IPS-18a (cell line): ENCODE data around the gene EFR3B.

Source experiments
- H3K27ac ChIP-seq: one replicate; pipeline ENCODE4 v1.5.1; 2013; ENCODE audit warnings: low read length
- H3K27me3 ChIP-seq: one replicate; pipeline ENCODE4 v1.6.1; 2013; ENCODE audit warnings: mild to moderate bottlenecking, low read length; ENCODE audit not compliant: control insufficient read depth, insufficient read depth
- H3K36me3 ChIP-seq: one replicate; pipeline ENCODE4 v1.6.1; 2013; ENCODE audit warnings: low read depth, low read length; ENCODE audit not compliant: control insufficient read depth
- H3K4me1 ChIP-seq: one replicate; pipeline ENCODE4 v1.6.1; 2013; ENCODE audit warnings: low read depth, low read length; ENCODE audit not compliant: control insufficient read depth
- H3K4me3 ChIP-seq: one replicate; pipeline ENCODE4 v1.5.1; 2013; ENCODE audit warnings: low read length
- H3K9ac ChIP-seq: one replicate; pipeline ENCODE4 v1.6.1; 2013; ENCODE audit warnings: mild to moderate bottlenecking, low read length, moderate library complexity
- H3K9me3 ChIP-seq: one replicate; pipeline ENCODE4 v1.6.1; 2013; ENCODE audit warnings: low read depth, low read length; ENCODE audit not compliant: control insufficient read depth

Gene EFR3B

DNA sequence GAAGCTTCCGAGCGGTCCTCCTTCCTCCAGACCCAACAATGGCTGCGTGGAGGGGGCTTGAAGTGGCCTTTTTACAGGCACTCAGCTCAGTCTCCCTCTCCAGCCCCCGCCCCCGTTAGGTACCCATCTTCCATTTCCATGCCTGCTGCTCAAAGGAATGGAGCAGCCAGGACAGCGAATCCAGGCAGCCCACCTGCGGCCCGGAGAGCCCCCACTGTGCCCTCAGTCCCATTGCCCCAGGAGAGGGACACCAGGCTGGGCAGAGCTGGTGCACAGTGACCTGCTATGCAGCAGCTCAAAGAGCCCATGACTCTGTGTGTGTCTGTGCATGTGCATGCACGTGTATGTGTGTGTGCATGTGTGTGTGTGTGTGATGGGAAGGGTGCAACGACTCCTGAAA, 137.1 kb downstream of the EFR3B start:
- H3K36me3 ChIP-seq, result no peaks in the 10 kb centered on the region
- no peak overlapping the region for H3K9ac ChIP-seq
- H3K27me3 ChIP-seq, result no peaks in the 10 kb centered on the region
- no peaks in the 10 kb centered on the region for H3K9me3 ChIP-seq
- H3K4me3 ChIP-seq, result no peak overlapping the region
- peaks cover 3% of the 10 kb centered on the region for H3K4me1 ChIP-seq
- H3K27ac ChIP-seq, result no peak overlapping the region

DNA sequence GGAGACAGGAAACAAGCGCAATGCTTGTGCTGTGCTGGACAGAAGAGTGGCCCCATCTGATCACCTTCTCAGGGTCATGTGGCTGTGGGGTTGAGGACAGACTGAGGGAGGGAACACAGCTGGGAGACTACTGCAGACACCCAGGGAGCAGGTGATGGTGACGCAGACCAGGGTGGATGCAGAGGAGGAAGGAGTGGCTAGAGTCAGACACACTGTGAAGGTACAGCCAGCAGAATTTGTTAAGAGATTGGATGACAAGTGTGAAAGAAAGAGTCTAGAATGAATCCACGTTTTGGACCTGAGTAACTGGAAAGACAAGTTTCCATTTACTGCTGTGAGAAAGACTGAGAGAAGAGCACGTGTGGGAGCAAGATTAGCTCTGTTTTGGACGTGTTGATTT, 142.4 kb downstream of the EFR3B start:
- Histone ChIP-seq H3K27ac (no peak overlapping the region), H3K9me3 (no peaks in the 10 kb centered on the region), H3K9ac (no peak overlapping the region), H3K27me3 (no peaks in the 10 kb centered on the region), H3K4me3 (no peak overlapping the region), H3K36me3 (no peaks in the 10 kb centered on the region), H3K4me1 (no peaks in the 10 kb centered on the region)

DNA sequence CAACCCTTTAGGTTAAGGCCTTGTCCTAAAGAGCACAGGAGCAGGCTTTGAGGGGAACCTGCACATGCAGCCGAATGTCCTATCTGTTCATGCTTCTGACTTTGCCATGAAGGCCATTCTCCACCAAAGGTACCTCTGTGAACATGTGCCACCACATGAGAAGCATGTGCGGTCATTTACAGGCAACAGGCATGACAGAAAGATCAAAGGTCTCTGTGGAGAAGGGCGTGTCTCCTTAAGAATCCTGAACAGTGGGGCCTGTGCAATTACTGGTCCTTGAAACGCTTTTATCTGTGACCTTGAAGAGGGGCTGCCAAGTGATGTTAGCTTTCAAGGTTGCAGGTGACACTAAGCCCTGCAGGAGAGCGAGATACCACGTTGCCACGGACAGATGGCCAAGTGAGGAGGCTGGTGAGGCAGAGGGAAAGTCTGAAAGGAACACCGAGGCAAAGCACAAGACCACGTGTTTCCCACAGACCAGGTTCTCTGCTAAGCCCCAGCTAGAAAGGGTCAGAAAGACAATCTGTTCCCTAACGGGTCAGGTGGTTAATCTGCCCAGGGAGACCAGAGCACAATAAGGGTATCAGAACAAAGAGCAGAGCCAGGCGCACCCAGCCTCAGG, 146.0 kb downstream of the EFR3B start:
- Histone ChIP-seq H3K4me3 (no peak overlapping the region), H3K9me3 (no peaks in the 10 kb centered on the region), H3K9ac (no peak overlapping the region), H3K27me3 (no peaks in the 10 kb centered on the region), H3K4me1 (no peaks in the 10 kb centered on the region), H3K27ac (no peak overlapping the region), H3K36me3 (no peaks in the 10 kb centered on the region)

DNA sequence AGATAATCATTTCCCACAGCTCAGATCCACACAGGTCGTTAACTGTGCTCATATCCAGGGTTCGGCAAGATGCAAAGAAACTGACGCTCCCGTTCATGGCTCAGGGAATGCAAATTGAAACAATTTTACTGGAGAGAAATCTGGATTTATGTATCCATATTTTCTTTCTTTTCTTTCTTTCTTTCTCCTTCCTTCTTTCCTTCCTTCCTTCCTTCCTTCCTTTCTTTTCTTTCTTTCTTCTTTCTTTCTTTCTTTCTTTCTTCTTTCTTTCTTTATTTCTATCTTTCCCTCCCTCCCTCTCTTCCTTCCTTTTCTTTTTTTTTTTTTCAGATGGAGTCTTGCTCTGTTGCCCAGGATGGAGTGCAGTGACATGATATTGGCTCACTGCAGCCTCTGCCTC, 146.5 kb downstream of the EFR3B start:
- H3K27me3 ChIP-seq, result no peaks in the 10 kb centered on the region
- no peaks in the 10 kb centered on the region for H3K9me3 ChIP-seq
- no peak overlapping the region for H3K4me3 ChIP-seq
- no peak overlapping the region for H3K27ac ChIP-seq
- no peaks in the 10 kb centered on the region for H3K4me1 ChIP-seq
- H3K36me3 ChIP-seq, result no peaks in the 10 kb centered on the region
- no peak overlapping the region for H3K9ac ChIP-seq

DNA sequence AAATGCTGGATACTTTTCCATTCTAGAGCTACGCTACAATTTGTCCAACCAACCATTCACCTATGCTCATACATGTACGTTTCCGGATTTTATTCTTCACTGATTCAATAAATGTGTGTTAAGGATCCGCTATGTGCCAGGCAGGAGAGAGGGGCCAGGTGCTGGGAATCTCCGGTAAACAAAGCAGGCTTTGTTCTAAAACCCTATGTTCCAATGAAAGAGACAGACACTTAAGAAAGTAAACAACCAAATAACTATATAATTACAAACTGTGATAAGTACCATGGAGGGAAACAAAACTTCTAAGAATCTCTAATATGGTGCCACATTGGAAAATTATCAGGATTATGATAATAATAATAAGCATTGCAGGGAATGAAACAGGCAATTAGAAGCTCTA, 148.7 kb downstream of the EFR3B start:
- no peaks in the 10 kb centered on the region for H3K9me3 ChIP-seq
- peaks cover 4% of the 10 kb centered on the region for H3K4me1 ChIP-seq
- H3K27me3 ChIP-seq, result no peaks in the 10 kb centered on the region
- no peak overlapping the region for H3K27ac ChIP-seq
- no peaks in the 10 kb centered on the region for H3K36me3 ChIP-seq
- H3K9ac ChIP-seq, result no peak overlapping the region
- H3K4me3 ChIP-seq, result no peak overlapping the region

DNA sequence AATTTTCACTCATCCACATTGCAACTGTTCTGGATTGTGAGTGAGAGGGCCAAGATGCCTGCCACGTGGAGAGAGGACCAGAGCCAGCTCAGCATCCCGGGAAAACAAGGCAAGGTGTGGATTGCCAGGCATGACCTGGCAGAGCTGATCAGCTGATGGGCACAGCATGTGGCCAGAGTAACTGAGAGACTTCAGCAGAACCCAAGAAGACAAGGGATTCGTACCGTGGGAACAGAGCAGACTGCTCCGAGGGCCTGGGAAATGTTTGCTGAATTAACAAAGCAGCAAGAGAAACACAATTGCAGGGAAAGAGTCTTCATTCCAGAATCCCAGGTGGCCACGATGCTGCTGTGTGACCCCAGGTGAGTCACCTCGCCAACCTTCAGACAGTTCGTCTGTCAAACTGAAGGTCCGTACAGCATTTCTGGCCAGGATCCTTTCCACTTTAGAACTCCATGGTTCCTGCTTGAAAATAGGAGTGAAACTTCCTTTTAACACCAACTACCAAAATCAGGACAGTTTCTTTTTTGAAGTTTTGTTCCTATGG, 152.8 kb downstream of the EFR3B start:
- Histone ChIP-seq H3K4me3 (no peak overlapping the region), H3K27me3 (no peaks in the 10 kb centered on the region), H3K36me3 (no peaks in the 10 kb centered on the region), H3K9ac (no peak overlapping the region), H3K9me3 (no peaks in the 10 kb centered on the region), H3K4me1 (peaks cover 4% of the 10 kb centered on the region), H3K27ac (no peak overlapping the region)

DNA sequence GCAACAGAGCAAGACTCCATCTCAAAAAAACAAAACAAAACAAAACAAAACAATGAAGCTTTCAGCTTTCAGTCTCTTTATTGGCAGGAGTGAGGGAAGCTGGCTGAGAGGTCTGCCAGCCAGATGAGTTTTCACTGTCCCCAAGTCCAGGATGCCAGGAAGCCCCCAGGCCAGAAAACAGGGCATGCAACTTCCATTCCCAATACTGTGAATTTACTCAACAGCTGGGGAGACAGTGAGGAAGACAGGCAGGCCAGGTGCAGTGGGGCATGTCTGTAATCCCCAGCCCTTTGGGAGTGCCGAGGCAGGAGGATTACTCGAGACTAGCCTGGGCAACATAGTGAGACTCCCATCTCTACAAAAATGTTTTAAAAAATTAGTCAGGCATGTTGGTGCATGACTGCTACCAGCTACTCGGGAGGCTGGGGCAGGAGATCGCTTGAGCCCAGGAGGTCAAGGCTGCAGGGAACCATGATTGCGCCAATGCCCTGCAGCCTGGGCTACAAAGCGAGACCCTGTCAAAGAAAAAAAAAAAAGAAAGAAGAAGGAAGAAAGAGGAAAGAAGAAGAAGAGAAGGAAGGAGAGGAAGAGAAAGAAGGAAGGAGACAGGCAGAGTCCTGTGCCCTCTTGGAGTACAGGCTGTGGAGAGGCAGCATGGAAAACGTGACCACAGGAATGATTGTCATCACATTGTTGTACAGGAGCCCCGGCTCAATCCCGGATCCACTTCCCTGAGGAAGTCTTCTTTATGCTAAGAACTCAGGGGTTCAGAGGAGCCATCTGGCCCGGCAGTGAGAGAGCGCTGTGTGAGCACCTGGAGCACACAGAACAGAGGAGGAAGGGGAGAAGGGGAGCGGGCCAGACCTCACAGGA, 155.7 kb downstream of the EFR3B start:
- Histone ChIP-seq H3K9ac (no peak overlapping the region), H3K9me3 (no peaks in the 10 kb centered on the region), H3K4me3 (no peak overlapping the region), H3K27me3 (no peaks in the 10 kb centered on the region), H3K27ac (no peak overlapping the region), H3K36me3 (no peaks in the 10 kb centered on the region), H3K4me1 (peaks cover 4% of the 10 kb centered on the region)

DNA sequence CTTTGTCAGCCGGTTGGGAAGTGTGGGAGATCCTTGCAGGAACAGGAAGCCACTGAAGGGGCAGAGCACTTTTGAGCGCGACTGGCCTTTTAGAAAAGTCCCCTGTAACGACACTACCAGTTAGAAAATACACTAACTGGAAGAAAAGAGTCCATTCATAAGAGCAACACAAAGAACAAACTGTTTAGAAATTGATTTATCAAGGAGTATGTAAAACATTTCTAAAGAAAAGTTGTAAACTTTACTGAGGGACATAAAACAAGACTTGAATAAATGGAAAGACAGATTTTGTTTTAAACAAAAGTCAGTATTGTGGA, 156.3 kb downstream of the EFR3B start:
- no peaks in the 10 kb centered on the region for H3K36me3 ChIP-seq
- no peak overlapping the region for H3K27ac ChIP-seq
- no peaks in the 10 kb centered on the region for H3K27me3 ChIP-seq
- H3K4me1 ChIP-seq, result peaks cover 4% of the 10 kb centered on the region
- no peaks in the 10 kb centered on the region for H3K9me3 ChIP-seq
- H3K4me3 ChIP-seq, result no peak overlapping the region
- no peak overlapping the region for H3K9ac ChIP-seq

DNA sequence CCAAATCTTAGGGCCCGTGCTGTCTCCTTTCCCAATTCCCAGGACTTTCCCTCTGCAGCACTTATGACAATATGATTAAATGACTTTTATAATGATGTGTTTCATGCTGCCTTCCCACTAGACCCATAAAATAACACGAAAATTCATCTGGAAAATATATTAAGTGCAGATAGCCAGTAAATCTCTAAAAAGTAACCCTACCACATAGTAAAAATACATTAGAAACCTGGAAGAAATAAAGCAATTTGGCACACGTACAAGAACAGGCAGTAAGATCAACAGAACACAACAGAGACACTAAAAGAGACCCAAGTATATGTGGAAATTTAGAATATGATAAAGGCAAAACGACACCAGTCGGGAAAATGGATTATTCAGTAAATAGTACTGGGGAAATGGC, 156.7 kb downstream of the EFR3B start:
- Histone ChIP-seq H3K36me3 (no peaks in the 10 kb centered on the region), H3K27ac (no peak overlapping the region), H3K27me3 (no peaks in the 10 kb centered on the region), H3K4me3 (no peak overlapping the region), H3K4me1 (peaks cover 4% of the 10 kb centered on the region), H3K9me3 (no peaks in the 10 kb centered on the region), H3K9ac (no peak overlapping the region)

DNA sequence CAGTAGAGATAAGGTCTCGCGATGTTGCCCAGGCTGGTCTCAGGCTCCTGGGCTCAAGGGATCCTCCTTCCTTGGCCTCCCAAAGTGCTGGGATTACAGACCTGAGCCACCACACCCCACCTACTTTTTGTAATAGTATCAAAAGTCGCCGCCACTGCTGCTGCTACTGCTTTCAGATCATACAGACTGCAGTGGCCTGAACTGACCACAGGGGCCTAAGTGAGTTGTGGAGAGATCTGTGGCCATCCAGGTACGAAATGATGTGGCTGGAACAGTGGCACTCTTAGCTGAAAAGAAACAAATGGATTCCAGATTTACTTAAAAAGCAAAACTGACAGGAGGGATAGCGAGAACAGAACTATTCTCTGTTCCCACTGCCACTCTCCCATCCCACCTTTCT, 159.4 kb downstream of the EFR3B start:
- H3K4me3 ChIP-seq, result no peak overlapping the region
- H3K9ac ChIP-seq, result no peak overlapping the region
- H3K9me3 ChIP-seq, result no peaks in the 10 kb centered on the region
- H3K27ac ChIP-seq, result no peak overlapping the region
- H3K27me3 ChIP-seq, result no peaks in the 10 kb centered on the region
- no peaks in the 10 kb centered on the region for H3K4me1 ChIP-seq
- no peaks in the 10 kb centered on the region for H3K36me3 ChIP-seq

DNA sequence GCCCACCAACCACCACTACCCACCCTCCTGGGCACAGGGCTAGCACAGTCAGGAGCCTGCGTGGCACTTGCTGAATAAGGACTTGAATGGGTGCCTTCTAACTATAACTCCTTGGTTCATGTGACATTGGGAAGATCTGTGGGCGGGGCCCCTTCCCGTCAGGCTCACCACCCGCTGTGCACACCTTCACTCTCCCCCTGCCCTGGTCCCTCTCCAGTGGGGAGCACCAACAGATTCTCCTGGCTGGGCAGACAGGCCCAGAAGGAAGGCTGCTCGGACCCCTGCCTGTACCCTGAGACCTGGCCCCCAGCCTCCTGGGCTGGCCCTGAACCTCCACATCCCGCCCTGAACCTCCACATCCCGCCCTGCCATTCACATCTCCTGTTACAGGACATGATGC, 159.9 kb downstream of the EFR3B start:
- Histone ChIP-seq H3K4me1 (peaks cover 2% of the 10 kb centered on the region), H3K36me3 (no peaks in the 10 kb centered on the region), H3K27me3 (no peaks in the 10 kb centered on the region), H3K9me3 (no peaks in the 10 kb centered on the region), H3K4me3 (no peak overlapping the region), H3K27ac (no peak overlapping the region), H3K9ac (no peak overlapping the region)

DNA sequence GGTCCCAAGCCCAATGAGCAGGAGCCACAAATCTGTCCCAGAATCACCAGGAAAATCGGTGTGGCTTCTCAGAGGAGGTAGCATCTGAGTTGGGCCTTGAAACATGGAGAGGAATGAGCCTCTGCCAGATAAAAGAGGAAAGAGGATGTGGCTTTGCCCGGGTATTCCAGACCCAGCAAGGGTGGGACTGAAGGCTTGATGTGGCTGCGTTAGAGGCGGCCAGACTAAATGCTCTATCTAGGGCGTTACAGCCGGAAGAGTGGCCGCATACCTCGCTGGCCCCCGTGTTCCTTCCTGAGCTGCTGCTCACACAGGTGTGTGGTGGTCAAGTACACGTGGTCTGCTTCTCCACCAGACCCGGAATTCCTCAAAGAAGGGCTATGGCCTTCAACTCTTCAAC, 160.4 kb downstream of the EFR3B start:
- no peaks in the 10 kb centered on the region for H3K36me3 ChIP-seq
- H3K27ac ChIP-seq, result no peak overlapping the region
- no peak overlapping the region for H3K4me3 ChIP-seq
- no peaks in the 10 kb centered on the region for H3K27me3 ChIP-seq
- H3K9me3 ChIP-seq, result no peaks in the 10 kb centered on the region
- peaks cover 7% of the 10 kb centered on the region for H3K4me1 ChIP-seq
- H3K9ac ChIP-seq, result no peak overlapping the region
